ENCODE results near the gene DENND4B.

- TF ChIP-seq EZH2phosphoT487 (IDR thresholded peaks at IDR 0.05; ENCODE audit: insufficient read depth, low read depth) (no peak), EZH2 (IDR thresholded peaks at IDR 0.05; ENCODE audit: insufficient read depth, poor library complexity, severe bottlenecking) (no peak)
These were observed 510 bp downstream of the DENND4B start for GRCh38 chr1:153945795-153946621.
